ENCODE results near the gene ADD3.

DNA sequence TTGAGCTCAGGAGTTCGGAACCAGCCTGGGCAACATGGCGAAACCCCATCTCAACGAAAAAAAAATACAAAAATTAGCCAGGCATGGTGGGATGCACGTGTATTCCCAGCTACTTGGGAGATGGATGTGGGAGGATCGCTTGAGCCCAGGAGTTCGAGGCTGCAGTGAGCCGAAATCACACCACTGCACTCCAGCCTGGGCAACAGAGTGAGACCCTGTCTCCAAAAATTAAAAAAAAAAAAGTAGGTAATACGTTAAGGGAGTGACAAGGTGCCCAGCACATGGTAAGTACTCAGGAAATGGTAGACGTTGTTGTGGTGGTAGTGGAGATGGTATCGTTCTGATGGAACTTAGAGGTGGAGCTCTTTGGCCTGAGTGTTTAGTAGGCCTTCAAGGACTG, 43.5 kb upstream of the ADD3 start:
- TF ChIP-seq CTCF (IDR thresholded peaks at IDR 0.05; ENCODE audit: low read depth, low read length, missing input control) (no peak), SP1 (IDR thresholded peaks at IDR 0.05) (no peak), RAD21 (IDR thresholded peaks at IDR 0.05) (no peak), HNF4G (IDR thresholded peaks at IDR 0.05) (no peak), YY1 (IDR thresholded peaks at IDR 0.05) (no peak), MAX (IDR thresholded peaks at IDR 0.05) (no peak), ZBTB33 (IDR thresholded peaks at IDR 0.05) (no peak), FOXA1 (IDR thresholded peaks at IDR 0.05) (no peak)
- TF ChIP-seq, protein P1, sequence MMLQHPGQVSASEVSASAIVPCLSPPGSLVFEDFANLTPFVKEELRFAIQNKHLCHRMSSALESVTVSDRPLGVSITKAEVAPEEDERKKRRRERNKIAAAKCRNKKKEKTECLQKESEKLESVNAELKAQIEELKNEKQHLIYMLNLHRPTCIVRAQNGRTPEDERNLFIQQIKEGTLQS (IDR thresholded peaks at IDR 0.05) = no peak
